Ammon's horn (tissue), 1 donor: Measurements from ENCODE around the gene ELOVL5.
"Not testable (repeated sequence)": the region's sequence is repeated elsewhere in the genome, so short reads cannot be mapped to it uniquely, and the experiment has no call there.

Experiments used
- DNase-seq: peaks from one replicate; pipeline ENCODE4 v3.0.0-alpha.2; 2016; ENCODE audit warnings: low spot score

Gene ELOVL5

GRCh38 chr6:53328375-53328774, 20.4 kb downstream of the ELOVL5 start:
- no peak for DNase-seq

DNA sequence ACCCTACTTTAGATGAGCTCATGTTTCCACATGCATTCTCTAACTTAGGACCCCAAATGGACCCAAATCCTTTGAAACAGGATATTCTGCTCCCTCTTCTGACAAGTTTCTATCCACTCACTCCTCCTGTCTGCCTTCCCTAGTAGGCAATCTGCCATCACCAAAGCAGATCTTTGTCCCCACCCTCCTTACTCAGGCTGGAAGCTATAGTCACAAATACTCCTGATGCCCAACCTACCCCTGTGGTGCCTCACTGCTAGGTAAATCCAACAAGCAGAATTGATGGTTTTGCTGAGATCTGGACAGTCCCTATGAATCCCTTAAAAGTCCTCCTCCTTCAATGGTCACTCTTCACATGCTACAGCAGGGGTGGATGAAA, 21.7 kb downstream of the ELOVL5 start:
- DNase-seq: no peak

DNA sequence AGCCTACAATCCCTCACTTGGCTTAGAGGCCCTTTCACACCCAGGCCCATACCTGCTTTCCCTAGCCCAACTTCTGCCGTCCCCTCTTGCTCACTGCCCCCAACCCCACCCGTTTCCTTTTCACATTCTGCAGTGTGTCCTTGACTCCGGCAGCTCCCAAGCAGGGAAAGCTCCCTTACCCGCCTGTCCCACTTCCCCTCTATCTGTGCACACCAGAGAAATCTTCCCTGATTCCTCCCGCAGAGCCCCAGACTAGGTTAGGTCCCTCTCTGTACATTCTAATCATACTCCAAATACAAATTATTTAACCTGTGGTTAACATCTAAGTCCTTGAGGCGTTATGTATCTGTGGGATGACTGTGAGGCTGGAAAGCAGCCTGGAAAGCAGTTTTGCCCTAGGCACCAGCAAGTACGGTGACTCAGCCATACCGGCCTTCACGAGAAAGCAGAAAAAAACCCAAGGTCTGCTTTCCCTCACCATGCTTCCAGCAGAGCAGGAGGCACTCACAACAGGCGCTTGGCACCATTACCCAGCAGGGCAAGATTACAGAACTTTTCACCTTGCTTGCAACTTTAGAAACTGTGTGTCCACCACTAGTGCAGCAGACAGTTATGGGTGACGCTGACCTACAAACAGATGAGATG, 22.3 kb downstream of the ELOVL5 start:
- no peak for DNase-seq

DNA sequence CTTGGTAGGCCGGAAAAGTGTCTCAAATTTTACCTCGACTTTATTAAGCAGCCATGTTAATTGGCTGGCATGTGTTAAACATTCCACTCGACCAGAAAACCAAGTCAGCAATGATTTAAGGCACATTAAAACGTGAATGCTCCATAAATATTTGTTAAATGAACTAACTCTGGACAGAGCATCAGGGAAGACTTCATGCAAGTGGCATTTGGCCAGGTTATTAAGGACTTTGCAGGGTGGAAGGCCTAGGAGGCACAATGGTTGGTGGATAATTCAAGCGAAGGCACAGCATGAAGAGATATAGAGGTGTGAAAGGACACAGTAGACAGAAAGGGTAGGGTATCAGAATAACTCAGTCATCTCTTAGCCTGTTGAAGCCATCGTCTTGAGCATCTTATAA, 23.0 kb downstream of the ELOVL5 start:
- DNase-seq: no peak

GRCh38 chr6:53322188-53323029, 26.3 kb downstream of the ELOVL5 start:
- no peak for DNase-seq

GRCh38 chr6:53321701-53322100, 27.0 kb downstream of the ELOVL5 start:
- no peak for DNase-seq

GRCh38 chr6:53320964-53321363, 27.8 kb downstream of the ELOVL5 start:
- DNase-seq: no peak

DNA sequence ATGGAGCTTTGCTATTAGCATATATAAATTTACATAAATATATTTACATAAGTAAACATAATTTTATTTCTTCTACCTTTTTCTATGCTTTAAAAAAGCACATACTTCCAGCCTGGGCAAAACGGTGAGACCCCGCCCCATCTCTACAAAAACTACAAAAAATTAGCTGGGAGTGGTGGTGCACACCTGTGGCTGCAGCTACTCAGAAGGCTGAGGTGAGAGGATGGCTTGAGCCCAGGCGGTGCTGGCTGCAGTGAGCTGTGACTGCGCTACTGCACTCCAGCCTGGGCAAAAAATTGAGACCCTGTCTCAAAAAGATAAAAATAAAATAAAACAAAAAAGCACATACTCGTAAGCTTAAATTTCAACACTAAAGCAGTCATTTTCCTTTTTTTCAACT, 30.3 kb downstream of the ELOVL5 start:
- no peak for DNase-seq

DNA sequence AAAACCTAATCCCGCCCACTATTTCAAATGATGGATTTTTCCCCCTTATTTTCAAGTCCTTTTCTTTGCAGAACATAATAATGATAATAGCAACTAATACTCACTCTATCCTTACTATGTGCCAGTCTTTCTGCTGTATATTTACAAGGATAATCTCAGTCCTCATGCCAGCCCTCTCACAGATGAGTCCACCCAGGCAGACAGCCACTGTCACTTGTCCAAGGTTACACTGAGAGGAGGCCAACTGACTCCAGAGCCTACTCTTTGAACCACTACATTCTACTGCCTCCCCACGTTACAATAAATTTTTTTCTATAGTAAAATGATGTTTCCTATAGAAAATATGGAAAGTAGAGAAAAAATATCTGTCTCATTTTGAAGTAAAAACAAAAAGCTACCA, 30.9 kb downstream of the ELOVL5 start:
- DNase-seq: no peak

GRCh38 chr6:53317299-53317698, 31.5 kb downstream of the ELOVL5 start:
- not testable (repeated sequence) for DNase-seq

DNA sequence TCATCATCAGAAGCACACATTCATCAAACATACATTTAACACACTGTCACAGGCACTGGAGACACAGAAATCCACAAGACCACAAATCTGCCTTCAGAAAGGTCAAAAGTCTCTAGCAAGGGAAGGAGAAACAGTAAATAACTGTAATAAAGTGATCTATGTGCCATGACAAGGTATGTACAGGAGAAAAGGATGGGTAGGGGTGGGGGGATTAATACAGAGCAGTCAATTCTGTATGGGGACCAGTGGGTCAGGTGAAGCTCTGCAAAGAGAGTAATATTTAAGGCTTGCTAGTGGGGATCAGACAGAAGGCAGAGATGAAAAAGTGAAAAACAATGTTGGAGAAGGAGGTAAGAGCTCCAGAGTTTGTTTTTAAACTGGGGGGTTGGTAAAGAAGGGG, 32.6 kb downstream of the ELOVL5 start:
- DNase-seq: no peak

GRCh38 chr6:53315086-53315724, 33.5 kb downstream of the ELOVL5 start:
- no peak for DNase-seq

DNA sequence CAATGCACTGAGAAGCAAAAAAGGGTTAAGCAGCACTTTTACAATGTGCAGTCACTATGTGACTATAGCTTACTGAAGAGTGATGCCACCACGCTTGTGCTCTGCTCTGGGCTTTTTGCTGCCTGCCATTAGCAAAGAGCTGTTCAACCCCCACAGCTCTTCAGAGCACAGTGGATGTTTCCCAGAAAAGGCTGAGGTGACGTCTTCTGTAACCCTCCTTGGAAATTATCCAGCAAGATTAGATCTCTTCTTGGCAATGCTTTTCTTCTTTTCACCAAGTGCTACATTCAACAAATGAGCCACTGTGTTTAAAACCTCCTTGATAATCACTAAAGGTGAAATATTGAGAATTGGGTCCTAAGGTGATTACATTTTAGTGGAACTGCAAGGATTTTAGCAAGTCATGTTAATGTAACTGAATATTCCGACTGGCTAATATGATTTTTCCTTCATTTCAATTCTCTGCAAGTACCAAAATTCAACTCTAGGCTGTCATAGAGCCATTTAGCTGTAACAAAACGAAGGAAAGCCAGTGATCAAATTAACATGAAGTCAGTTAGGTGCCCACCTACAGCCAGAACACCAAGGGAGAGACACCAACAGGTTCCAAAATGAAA, 34.9 kb downstream of the ELOVL5 start:
- no peak for DNase-seq

DNA sequence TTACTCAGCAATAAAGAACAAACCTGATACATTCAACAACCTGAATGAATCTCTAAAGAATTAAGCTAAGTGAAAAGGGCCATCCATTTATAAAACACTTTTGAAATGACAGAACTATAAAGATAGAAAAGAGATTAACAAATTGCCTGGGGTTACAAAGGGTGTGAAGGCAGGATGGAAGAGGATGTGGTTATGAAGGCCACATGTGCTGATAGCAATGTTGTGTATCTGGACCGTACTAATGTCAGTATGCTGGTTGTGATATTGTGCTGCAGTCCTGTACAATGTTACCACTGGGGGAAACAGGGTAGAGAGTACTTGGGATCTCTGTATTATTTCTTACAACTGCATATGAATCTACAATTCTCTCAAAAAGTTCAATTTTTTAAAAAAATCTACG, 36.4 kb downstream of the ELOVL5 start:
- no peak for DNase-seq

DNA sequence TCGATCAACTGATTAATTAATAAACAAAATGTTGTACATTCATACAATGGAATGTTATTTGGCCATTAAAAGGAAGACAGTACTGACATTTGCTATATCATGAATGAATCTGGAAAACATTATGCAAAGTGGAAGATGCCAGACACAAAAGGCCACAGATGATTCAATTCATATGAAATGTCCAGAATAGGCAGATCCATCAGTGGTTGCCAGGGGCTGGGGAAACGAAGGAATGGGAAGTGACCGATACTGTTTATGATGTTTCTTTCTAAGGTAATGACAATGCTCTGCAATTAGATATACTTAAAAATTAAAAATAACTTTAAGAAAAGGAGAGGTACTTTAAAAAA, 37.2 kb downstream of the ELOVL5 start:
- no peak for DNase-seq

DNA sequence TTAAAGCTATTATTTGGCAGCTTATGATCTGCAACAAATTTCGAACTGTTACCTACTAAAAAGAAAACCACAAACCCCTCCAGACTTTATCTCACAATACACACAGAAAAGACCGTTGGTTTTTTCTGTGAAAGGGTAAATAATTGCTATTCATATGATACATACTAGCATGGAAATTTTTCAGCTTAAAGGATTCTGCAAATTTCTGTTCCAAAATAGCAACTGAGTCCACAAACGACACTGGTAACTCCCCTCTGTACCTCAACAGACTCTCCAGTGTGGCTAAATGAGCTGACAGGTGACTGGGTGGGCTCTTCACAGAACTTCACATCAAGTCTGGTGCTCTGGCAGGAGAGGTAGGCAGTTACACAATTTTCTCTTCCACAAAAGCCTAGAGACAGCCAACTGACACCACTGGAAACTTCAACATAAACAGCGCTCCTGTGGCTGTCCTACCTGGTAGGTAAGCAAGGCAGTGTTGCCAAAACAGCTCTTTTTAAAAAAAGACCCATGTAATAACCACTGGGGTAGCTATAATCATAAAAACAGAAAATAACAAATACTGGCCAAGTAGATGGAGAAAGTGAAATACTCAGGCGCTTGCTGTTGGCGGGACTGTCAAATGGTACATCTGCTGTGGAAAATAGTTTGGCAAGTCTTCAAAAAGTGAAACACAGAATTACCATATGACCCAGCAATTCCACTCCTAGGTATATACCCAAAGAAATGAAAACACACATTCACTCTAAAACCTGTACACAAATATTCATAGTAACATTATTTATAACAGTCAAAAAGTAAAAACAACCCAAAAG, 37.8 kb downstream of the ELOVL5 start:
- no peak for DNase-seq

DNA sequence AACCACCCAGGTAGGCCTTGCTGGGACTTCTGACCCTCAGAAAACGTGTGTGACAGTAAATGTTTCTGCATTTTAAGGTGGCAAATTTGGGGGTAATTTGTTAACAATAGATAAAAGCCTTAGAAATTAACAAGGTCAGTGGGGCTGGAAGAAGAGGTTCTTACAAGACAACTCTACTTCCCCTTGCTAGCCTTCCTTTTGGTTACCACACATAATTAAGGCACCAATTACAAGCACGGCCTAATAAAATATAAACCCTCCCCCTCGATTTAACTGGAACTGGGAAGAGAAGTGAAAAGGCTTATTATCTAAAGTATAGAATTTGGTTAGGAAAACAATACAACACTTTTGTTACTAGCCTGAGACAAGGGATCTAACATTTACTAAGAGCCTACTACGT, 38.8 kb downstream of the ELOVL5 start:
- no peak for DNase-seq

GRCh38 chr6:53309059-53309900, 39.5 kb downstream of the ELOVL5 start:
- DNase-seq: no peak

GRCh38 chr6:53306819-53307347, 41.9 kb downstream of the ELOVL5 start:
- DNase-seq: no peak

DNA sequence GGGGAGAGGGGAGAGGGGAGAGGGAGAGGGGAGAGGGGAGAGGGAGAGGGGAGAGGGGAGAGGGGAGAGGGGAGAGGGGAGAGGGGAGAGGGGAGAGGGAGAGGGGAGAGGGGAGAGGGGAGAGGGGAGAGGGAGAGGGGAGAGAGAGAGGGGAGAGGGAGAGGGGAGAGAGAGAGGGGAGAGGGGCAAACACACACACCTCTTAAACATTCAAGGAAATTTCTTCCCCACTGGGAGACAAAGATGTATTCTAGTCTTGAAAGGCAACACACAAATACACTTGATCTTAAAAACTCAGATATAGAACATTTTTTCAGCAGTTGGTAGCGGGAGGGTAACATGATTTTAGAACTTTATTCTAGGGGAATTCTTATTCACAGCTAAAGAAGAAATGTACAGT, 42.5 kb downstream of the ELOVL5 start:
- not testable (repeated sequence) for DNase-seq

GRCh38 chr6:53305506-53306005, 43.2 kb downstream of the ELOVL5 start:
- DNase-seq: not testable (repeated sequence)
